HG03280 (cell line): ENCODE data around the gene SH2D7.
"Not testable (repeated sequence)": the region's sequence is repeated elsewhere in the genome, so short reads cannot be mapped to it uniquely, and the experiment has no call there.

Experiments used
- ATAC-seq: cut with Tn5 transposase; IDR thresholded peaks from one replicate; pipeline ENCODE4 v1.9.1; 2021; ENCODE audit warnings: mild to moderate bottlenecking, moderate library complexity; ENCODE audit not compliant: unreplicated experiment

The SH2D7 gene

DNA sequence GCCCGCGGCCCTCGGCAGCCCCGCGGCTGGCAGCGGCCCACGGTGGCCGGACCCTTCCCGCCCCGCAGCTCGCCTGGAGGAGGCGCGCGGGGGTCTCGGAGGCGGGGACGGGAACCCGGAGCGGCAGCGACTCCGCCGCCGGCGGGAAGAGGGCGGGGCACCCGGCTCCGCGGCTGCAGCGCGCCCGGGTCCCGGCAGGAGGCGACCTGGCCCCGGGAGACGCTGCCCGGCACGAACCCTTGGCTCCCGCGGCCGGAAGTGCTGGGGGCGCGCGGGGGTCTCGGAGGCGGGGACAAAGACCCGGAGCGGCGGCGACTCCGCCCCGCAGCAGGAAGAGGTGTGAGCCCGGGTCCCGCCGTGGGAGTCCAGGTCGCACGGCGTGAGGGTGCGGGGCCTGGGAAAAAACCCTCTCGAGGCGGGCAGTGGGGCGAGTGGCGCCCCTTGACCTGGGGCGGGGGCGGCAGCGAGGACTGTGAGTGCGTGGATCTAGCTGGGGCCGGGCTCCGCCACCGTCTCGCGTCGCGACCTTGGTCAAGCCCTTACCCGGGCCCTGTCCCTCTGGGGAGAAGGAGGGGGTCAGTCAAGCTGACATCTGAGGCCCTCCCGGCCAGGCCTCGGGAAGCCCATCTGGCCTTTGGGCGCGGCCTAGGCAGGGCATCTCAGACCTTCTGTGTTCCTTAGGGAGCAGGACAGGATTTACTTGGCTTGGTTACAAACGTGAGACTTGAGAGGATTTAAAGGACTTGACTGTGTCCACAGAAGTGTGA lies 39.1 kb downstream of the SH2D7 start, which contains the start of gene CIB2:
TSS of gene CIB2 (minus strand) at position 151 of the 767 bp plus-strand sequence. CDS start 230 bp downstream, outside the sequence.
- peak; percentile 74 for ATAC-seq

DNA sequence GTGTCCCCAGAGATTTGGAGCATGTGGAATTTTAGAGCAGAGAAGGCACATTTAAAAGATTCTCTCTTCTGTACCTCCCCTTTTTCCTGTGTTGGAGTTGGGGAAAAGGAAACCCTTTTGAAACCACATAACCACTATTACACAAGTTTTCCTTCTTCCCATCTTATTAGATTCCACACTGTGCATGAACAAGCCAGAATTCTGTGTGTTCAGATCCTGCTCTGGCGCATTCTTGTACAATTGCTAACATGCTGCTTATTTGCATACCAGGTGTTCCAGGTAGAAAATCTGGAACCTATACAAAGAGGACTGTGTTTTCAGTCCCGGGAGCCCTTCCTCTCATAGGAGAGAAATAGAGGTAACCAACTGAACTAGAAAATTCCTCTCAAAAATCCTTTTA lies 41.4 kb downstream of the SH2D7 start:
- no peak for ATAC-seq

DNA sequence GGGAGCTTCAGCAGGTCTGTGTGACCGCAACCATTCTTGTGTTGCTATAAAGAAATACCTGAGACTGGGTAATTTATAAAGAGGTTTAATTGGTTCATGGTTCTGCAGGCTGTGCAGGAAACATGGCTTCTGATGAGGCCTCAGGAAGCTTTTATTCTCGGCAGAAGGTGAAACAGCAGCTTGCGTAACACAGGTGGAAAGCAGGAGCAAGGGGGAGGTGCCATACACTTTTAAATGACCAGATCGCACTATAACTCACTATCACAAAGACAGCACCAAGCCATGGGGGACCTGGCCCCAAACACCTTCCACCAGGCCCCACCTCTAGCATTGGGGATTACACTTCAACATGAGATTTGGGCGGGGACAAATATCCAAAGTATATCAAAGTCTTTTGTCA lies 47.2 kb downstream of the SH2D7 start:
- no peak for ATAC-seq

DNA sequence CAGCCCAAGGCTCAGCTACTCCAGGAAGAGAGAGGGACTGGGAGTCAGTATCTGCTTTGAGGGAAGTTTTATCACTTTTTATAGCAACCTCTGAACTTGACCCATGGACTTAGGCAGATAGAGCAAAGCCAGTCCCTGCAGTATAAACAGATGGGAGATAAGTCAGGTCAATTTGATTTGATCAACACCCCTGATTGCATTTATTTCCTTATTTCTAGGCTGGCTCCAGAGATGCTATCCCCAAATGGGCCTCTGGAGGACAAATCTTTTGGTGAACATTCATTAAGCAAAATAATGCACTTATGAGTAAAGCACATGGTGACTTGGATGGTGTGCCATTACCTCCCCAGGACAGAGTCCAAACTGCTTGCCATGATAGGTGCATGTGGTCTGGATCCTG lies 47.9 kb downstream of the SH2D7 start:
- no peak for ATAC-seq

DNA sequence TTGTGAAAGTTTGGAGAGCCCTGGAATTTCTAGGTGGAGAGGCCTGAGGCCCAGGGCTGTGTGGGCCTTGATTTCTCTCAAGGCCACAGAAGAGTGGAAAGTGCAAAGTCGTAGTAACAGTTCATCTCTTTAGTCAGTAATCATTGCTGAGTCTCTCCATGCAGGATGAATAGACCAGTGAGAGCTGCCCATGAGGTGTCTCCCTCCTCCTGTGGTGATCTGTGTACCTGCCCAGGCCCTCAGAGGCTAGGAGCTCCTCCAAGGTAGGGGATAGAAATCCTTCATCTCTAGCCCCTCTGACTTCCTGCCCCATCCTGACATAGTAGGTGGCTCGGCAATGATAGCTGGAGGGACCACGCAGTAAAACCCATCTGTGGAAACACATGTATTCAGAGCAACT lies 50.0 kb downstream of the SH2D7 start:
- ATAC-seq = no peak

DNA sequence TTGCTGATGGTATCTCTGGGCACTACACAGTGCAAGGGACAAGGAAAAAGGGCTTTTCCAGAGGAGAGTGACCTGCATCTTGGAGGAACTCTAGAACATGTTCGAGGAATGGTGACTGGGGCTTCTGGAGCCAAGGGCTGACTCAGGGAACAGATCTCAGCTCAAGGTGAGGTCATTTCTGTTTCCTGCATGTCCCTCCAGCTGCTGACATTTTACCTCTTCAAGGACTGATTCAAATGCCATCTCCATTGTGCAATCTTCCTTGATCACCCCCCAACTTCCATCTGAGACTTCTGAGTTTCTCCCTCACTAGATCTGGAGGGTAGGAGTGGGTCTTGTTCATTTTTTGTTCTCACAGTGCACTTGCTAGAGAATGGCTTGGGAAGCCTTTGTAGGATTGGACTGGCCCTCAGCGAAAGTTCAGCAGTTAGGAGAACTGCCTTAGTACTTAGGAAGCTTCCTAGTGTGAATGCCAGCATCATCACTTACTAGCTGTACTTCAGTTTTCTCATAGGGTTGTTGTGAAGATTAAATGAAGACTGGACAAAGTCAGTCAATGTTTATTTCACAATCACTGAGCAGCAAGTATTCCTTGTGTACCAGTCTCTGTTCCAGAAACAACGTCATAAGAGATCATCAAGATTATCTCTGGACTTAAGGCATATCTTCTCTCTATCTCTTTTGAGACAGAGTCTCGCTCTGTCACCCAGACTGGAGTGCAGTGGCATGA lies 54.2 kb downstream of the SH2D7 start:
- ATAC-seq = no peak

DNA sequence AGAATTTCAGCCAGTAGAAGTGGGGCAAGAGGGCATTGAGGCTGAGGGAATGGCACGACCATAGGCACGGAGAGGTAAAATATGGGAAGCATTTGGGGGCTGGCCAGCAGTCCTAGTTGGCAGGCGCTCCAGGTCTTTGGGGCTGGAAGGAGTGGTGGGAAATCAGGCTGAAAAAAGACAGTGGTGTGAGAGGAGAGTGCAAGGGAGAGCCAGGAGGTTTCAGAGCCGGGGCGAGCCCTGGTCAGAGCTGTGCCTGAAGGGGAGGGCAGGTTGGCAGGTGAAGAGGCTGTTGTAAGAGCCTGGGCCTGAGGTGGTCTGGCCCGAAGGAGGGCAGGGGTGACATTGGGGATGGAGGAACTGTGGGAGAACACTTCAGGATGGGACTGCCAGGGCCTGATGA lies 55.2 kb downstream of the SH2D7 start:
- no peak for ATAC-seq

DNA sequence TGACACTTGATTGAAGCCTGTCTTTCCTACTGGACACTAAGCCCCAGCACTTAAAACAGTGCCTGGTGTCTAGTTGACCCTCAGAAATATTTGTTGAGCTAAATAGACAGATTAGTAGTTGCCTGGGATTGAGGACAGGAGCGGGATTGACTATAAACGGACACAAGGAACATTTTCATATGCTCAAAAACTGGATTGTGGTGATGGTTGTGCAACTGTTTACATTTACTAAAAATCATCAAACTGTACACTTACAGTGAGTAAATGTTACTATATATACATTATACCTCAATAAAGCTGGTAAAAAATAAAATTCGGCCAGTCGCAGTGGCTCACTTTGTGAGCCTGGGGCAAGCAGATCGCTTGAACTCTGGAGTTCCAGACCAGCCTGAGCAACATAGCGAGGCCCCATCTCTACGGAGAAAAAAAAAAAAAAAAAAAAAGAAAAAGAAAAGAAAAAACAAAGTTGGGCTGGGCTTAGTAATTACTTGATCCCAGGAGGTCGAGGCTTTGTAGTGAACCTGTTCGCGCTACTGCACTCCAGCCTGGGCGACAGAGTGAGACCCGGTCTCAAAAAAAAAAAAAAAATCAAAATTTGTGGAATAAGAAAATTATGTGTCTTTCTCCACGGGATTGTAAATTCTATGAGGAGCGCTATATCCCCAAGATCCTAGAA lies 56.2 kb downstream of the SH2D7 start:
- ATAC-seq = no peak

DNA sequence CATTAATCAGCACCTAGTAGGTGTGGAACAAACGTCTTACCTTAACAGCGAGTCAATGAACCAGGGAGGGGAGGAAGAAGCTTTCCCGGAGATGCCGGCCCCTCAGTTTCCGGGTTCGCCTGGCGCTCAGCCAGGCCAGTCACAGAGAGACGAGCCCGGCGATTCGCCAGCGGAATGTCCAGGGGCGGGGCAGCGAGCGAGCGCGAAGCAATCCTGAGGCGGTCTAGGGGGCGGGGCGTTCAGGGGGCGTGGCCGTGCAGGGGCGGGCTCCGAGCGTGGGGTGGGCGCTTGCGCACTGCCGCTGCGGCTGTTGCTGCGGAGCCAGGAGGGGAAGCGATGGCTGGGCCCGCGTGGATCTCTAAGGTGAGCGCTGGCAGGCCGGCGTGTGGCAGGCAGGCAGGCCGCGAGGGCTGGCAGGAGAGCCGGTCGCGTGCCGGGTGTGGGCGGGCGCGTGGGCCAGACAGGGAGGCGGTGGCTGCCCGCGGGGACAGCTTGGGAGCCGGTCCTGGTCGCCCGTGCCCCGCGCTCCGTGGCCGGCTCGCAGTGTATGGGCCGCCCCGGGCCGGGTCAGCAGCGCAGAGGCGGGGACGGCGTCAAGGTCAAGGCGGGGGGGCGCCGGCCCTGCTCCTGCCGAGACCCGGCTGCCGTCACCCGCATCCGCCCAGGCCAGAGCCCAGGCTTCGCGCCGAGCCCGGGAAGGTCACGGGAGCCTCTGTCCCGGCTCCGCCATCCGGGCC lies 56.9 kb downstream of the SH2D7 start, which contains the start of gene IDH3A:
TSS of gene IDH3A (plus strand) at position 295 of the 737 bp plus-strand sequence. CDS start at position 337, 42 bp downstream.
- ATAC-seq = peak; percentile 82

DNA sequence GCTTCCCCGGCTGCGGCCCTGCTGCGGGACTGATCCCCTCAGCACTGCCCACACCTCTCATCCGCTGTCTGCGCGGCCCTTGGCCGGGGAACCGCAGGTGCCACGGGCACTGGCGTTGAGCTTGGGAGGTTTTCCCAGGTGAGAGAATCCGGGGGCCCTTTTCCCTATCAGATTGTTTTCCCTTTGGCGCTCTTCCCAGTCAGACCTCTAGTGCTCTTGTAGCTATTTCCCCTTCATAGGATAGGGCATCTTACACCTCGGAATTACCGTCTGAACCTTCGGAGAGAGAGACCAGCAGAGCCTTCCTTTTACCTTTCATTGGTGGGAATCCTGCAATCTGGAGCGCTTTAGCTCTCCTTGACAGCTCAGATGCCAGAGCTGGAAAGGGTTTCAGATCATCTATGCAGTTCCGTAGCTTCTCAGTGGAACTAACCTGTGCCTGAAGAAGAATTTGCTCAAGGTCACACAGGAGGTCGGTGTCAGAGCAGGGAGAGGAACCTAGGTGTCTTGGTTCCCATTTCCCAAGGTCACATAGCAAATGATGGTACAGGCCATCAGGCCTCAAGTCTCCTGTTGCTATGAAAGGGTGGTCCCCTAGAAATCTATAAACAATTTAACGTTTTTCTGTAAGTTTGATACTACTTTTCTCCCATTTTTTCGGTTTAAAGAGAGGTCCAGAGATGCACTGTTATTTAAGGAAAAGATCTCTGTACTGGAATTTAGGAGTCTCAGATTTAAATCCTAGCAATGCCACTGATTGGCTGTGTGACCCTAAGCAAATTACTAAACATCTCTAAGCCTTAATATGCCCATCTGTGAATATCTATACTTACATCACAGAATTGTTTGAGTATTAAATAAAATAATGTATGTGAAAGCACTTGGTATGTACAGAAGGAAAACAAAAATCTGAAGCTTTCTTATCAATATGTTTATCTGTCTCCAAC lies 57.7 kb downstream of the SH2D7 start:
- ATAC-seq = no peak

DNA sequence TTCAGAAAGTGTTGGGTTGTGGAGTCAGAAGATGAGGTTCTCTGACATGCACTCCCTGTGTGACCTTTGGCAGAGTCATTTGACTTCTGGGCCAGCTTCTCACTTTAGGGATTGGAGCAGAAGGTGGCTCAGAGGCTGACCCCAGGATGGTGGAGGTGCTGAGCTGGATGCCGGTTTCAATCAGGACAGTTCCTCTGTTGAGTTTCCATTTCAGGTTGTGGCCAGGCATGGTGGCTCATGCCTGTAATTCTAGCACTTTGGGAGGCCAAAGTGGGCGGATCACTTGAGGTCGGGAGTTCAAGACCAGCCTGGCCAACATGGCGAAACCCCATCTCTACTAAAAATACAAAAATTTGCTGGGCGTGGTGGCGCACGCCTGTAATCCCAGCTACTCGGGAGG lies 58.7 kb downstream of the SH2D7 start:
- ATAC-seq = not testable (repeated sequence)
